ENCODE results near the gene ZNF584.

The ZNF584 gene

GRCh38 chr19:58394821-58395219 lies 13.6 kb upstream of the ZNF584 start:
- Histone ChIP-seq H3F3A (ENCODE audit: control insufficient read depth, insufficient read depth) (peaks cover 41% of the 10 kb centered on the region), H3K27me3 (ENCODE audit: control insufficient read depth, low read length) (no peaks in the 10 kb centered on the region), H4K20me1 (ENCODE audit: control insufficient read depth, insufficient read depth, low read depth, low read length) (peaks cover 6% of the 10 kb centered on the region; the same call in 1 of the 2 replicates), H3K4me1 (ENCODE audit: control insufficient read depth, low read length) (peaks cover 3% of the 10 kb centered on the region; the same call in 1 of the 2 replicates), H3K27ac (ENCODE audit: low read depth, low read length) (no peak overlapping the region), H3K4me2 (ENCODE audit: low read length) (no peak overlapping the region), H3K9me3 (ENCODE audit: control insufficient read depth, insufficient read depth, low read length) (no peaks in the 10 kb centered on the region), H3K4me3 (ENCODE audit: low read length) (no peak overlapping the region), H3K9me2 (replicated peaks; ENCODE audit: control insufficient read depth, low read length) (no peaks in the 10 kb centered on the region), H3K36me3 (ENCODE audit: control insufficient read depth, low read length) (peaks cover 57% of the 10 kb centered on the region), H3K79me2 (ENCODE audit: control insufficient read depth, low read length) (peaks cover 22% of the 10 kb centered on the region)
- TF ChIP-seq CTCF (IDR thresholded peaks at IDR 0.05; ENCODE audit: low read depth, low read length, poor library complexity, severe bottlenecking) (no peak), EZH2phosphoT487 (IDR thresholded peaks at IDR 0.05; ENCODE audit: borderline replicate concordance, low read length) (no peak)

GRCh38 chr19:58395220-58395978 lies 13.1 kb upstream of the ZNF584 start, which contains the start of gene RNF225:
Gene RNF225 (plus strand): TSS chr19:58395656. CDS start chr19:58396090, 434 bp downstream.
- Histone ChIP-seq H3K4me2 (ENCODE audit: low read length) (no peak within 1 kb of the TSS), H3K36me3 (ENCODE audit: control insufficient read depth, low read length) (peaks cover 53% of the 10 kb centered on the region), H3K4me1 (ENCODE audit: control insufficient read depth, low read length) (peaks cover 2% of the 10 kb centered on the region)

GRCh38 chr19:58395979-58396627 lies 12.3 kb upstream of the ZNF584 start:
- no peak overlapping the region for H3K27ac ChIP-seq (ENCODE audit: low read depth, low read length)
- 0 out of 2 replicates have a peak, but pooled peaks cover 2% of the 10 kb centered on the region for H4K20me1 ChIP-seq (ENCODE audit: control insufficient read depth, insufficient read depth, low read depth, low read length)
- no peaks in the 10 kb centered on the region for H3K9me3 ChIP-seq (ENCODE audit: control insufficient read depth, insufficient read depth, low read length)
- H3K27me3 ChIP-seq (ENCODE audit: control insufficient read depth, low read length): no peaks in the 10 kb centered on the region
- H3K79me2 ChIP-seq (ENCODE audit: control insufficient read depth, low read length): peaks cover 9% of the 10 kb centered on the region
- peaks cover 46% of the 10 kb centered on the region for H3K36me3 ChIP-seq (ENCODE audit: control insufficient read depth, low read length)
- H3K4me1 ChIP-seq (ENCODE audit: control insufficient read depth, low read length): peaks cover 9% of the 10 kb centered on the region
- no peak for TF ChIP-seq CTCF (IDR thresholded peaks at IDR 0.05; ENCODE audit: low read depth, low read length, poor library complexity, severe bottlenecking)
- no peak for TF ChIP-seq EZH2phosphoT487 (IDR thresholded peaks at IDR 0.05; ENCODE audit: borderline replicate concordance, low read length)
- H3K4me3 ChIP-seq (ENCODE audit: low read length): no peak overlapping the region
- no peak overlapping the region for H3K4me2 ChIP-seq (ENCODE audit: low read length)
- H3K9me2 ChIP-seq (replicated peaks; ENCODE audit: control insufficient read depth, low read length): no peaks in the 10 kb centered on the region
- peaks cover 35% of the 10 kb centered on the region for H3F3A ChIP-seq (ENCODE audit: control insufficient read depth, insufficient read depth)

More at GRCh38 chr19:58395220-58395978, 13.1 kb upstream of the ZNF584 start, which contains the start of gene RNF225:
- Histone ChIP-seq H3K27ac (ENCODE audit: low read depth, low read length) (no peak within 1 kb of the TSS), H3K27me3 (ENCODE audit: control insufficient read depth, low read length) (no peaks in the 10 kb centered on the region), H4K20me1 (ENCODE audit: control insufficient read depth, insufficient read depth, low read depth, low read length) (peaks cover 6% of the 10 kb centered on the region; the same call in 1 of the 2 replicates), H3K79me2 (ENCODE audit: control insufficient read depth, low read length) (peaks cover 16% of the 10 kb centered on the region), H3K4me3 (ENCODE audit: low read length) (no peak within 1 kb of the TSS), H3F3A (ENCODE audit: control insufficient read depth, insufficient read depth) (peaks cover 41% of the 10 kb centered on the region), H3K9me3 (ENCODE audit: control insufficient read depth, insufficient read depth, low read length) (no peaks in the 10 kb centered on the region), H3K9me2 (replicated peaks; ENCODE audit: control insufficient read depth, low read length) (no peaks in the 10 kb centered on the region)
- TF ChIP-seq CTCF (IDR thresholded peaks at IDR 0.05; ENCODE audit: low read depth, low read length, poor library complexity, severe bottlenecking): no peak
